PFSK-1 (cell line): Measurements from ENCODE around the gene STK32B.

Experiments used
- POLR2AphosphoS5 ChIP-seq: IDR thresholded peaks from 2 replicates; pipeline ENCODE4 v1.6.1; 2012; ENCODE audit warnings: low read depth, mild to moderate bottlenecking, control low read depth, low read length, moderate library complexity
- TF ChIP-seq, protein P1 (sequence below), 2 experiments: IDR thresholded peaks; 2 replicates each; pipeline versions ENCODE4 v1.6.1 to v1.8.0; 2011 to 2012; ENCODE audit warnings: low read depth in 2 of 2, low read length in 2 of 2, control low read depth in 1 of 2, inconsistent platforms in 1 of 2, mild to moderate bottlenecking in 1 of 2, moderate library complexity in 1 of 2; ENCODE audit not compliant: insufficient read depth in 1 of 2

- TF ChIP-seq, protein P1, sequence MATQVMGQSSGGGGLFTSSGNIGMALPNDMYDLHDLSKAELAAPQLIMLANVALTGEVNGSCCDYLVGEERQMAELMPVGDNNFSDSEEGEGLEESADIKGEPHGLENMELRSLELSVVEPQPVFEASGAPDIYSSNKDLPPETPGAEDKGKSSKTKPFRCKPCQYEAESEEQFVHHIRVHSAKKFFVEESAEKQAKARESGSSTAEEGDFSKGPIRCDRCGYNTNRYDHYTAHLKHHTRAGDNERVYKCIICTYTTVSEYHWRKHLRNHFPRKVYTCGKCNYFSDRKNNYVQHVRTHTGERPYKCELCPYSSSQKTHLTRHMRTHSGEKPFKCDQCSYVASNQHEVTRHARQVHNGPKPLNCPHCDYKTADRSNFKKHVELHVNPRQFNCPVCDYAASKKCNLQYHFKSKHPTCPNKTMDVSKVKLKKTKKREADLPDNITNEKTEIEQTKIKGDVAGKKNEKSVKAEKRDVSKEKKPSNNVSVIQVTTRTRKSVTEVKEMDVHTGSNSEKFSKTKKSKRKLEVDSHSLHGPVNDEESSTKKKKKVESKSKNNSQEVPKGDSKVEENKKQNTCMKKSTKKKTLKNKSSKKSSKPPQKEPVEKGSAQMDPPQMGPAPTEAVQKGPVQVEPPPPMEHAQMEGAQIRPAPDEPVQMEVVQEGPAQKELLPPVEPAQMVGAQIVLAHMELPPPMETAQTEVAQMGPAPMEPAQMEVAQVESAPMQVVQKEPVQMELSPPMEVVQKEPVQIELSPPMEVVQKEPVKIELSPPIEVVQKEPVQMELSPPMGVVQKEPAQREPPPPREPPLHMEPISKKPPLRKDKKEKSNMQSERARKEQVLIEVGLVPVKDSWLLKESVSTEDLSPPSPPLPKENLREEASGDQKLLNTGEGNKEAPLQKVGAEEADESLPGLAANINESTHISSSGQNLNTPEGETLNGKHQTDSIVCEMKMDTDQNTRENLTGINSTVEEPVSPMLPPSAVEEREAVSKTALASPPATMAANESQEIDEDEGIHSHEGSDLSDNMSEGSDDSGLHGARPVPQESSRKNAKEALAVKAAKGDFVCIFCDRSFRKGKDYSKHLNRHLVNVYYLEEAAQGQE (IDR thresholded peaks at IDR 0.05; ENCODE audit: insufficient read depth in 1 of 2, low read depth in 2 of 2, low read length in 2 of 2), result no peak
- no peak for TF ChIP-seq POLR2AphosphoS5
These were observed 405.1 kb downstream of the STK32B start for GRCh38 chr4:5456296-5456845.
